ENCODE results near the gene LUZP1.

LUZP1 gene

GRCh38 chr1:23188434-23188884 lies 19.8 kb upstream of the LUZP1 start:
- DNase-seq = no peak

- DNase-seq = no peak
Observed at GRCh38 chr1:23187637-23188036, 19.0 kb upstream of the LUZP1 start.

GRCh38 chr1:23185381-23185780 lies 16.7 kb upstream of the LUZP1 start:
- DNase-seq = no peak

- DNase-seq = no peak
Observed at GRCh38 chr1:23184212-23184934, 15.7 kb upstream of the LUZP1 start.

GRCh38 chr1:23179862-23180261 lies 11.2 kb upstream of the LUZP1 start:
- DNase-seq = no peak

- DNase-seq = no peak
Observed at GRCh38 chr1:23178950-23179349, 10.3 kb upstream of the LUZP1 start.

GRCh38 chr1:23178414-23178813 lies 9.8 kb upstream of the LUZP1 start:
- no peak for DNase-seq

- DNase-seq = no peak
Observed at GRCh38 chr1:23177438-23178380, 9.1 kb upstream of the LUZP1 start.

GRCh38 chr1:23177031-23177430 lies 8.4 kb upstream of the LUZP1 start:
- no peak for DNase-seq

- DNase-seq = no peak
Observed at GRCh38 chr1:23174426-23175110, 5.9 kb upstream of the LUZP1 start.

- no peak for DNase-seq
Observed at GRCh38 chr1:23171181-23171755, 2.6 kb upstream of the LUZP1 start.

GRCh38 chr1:23169727-23170335 lies 1.2 kb upstream of the LUZP1 start:
- DNase-seq = peak; percentile 28

GRCh38 chr1:23169195-23169575 lies 529 bp upstream of the LUZP1 start:
- DNase-seq = no peak

GRCh38 chr1:23168079-23168444 lies 594 bp downstream of the LUZP1 start:
- no peak for DNase-seq

- DNase-seq = no peak
Observed at GRCh38 chr1:23167353-23168078, 1.1 kb downstream of the LUZP1 start.

- no peak for DNase-seq
Observed at GRCh38 chr1:23166854-23167253, 1.8 kb downstream of the LUZP1 start.

GRCh38 chr1:23163395-23163794 lies 5.3 kb downstream of the LUZP1 start:
- DNase-seq = no peak

GRCh38 chr1:23159963-23160877 lies 8.4 kb downstream of the LUZP1 start:
- DNase-seq = no peak

GRCh38 chr1:23156940-23157339 lies 11.7 kb downstream of the LUZP1 start:
- no peak for DNase-seq

GRCh38 chr1:23152966-23153684 lies 15.5 kb downstream of the LUZP1 start:
- no peak for DNase-seq
